NCI-H1105 (cell line): ENCODE measurements around the gene HPGD.

Experiments
- DNase-seq: peaks from one replicate; lab custom pipeline; 2025; lab: John Stamatoyannopoulos, UW

The HPGD gene

GRCh38 chr4:174474457-174475075, 47.7 kb downstream of the HPGD start:
- no peak for DNase-seq

- DNase-seq: no peak
Measured at GRCh38 chr4:174467107-174467506, 55.2 kb downstream of the HPGD start.

GRCh38 chr4:174464949-174465348, 57.3 kb downstream of the HPGD start:
- DNase-seq: no peak

- DNase-seq: peak; percentile 11
Measured at GRCh38 chr4:174461466-174462106, 60.7 kb downstream of the HPGD start.

GRCh38 chr4:174460684-174461083, 61.6 kb downstream of the HPGD start:
- no peak for DNase-seq

GRCh38 chr4:174457468-174457867, 64.8 kb downstream of the HPGD start:
- DNase-seq: no peak

- no peak for DNase-seq
Measured at GRCh38 chr4:174454815-174455473, 67.3 kb downstream of the HPGD start.

GRCh38 chr4:174451718-174452296, 70.5 kb downstream of the HPGD start:
- no peak for DNase-seq

GRCh38 chr4:174450786-174451125, 71.5 kb downstream of the HPGD start:
- DNase-seq: no peak

GRCh38 chr4:174449944-174450785, 72.1 kb downstream of the HPGD start:
- DNase-seq: no peak

- no peak for DNase-seq
Measured at GRCh38 chr4:174449152-174449551, 73.1 kb downstream of the HPGD start.

GRCh38 chr4:174444390-174444789, 77.9 kb downstream of the HPGD start:
- DNase-seq: no peak
